GM12878 (cell line): ENCODE results near the gene CDC14A. TPM values are rescaled to one million over a fixed set of nuclear protein-coding genes. Genes with fewer than 3 reads are reported as not detected.

Experiments
- ATAC-seq: fragments of 200-7000 bp; cut with Tn5 transposase; 3 replicates; pipeline ENCODE4 v1.9.1; 2020; ENCODE audit warnings: mild to moderate bottlenecking, moderate library complexity
- BruUV-seq: library from RNA; stranded (reverse); fragments of 400-500 nt; replicated peaks from 2 replicates; lab custom pipeline; 2021; lab: Mats Ljungman, UMichigan
- CTCF ChIA-PET: fragments of 300-600 bp; sonication (Branson Sonifier 250); formaldehyde crosslinking; extraction: SDS; loops from one replicate; lab custom pipeline; 2021; ENCODE audit warnings: inconsistent platforms; lab: Yijun Ruan, JAX
- POLR2A ChIA-PET: fragments of 350-600 bp; formaldehyde crosslinking; extraction: SDS; loops from one replicate; lab custom pipeline; 2021; ENCODE audit warnings: inconsistent platforms; lab: Charles Lee
- RAD21 ChIA-PET: fragments of 300-600 bp; sonication (Branson Sonifier 250); formaldehyde crosslinking; loops from one replicate; lab custom pipeline; 2023; ENCODE audit warnings: antibody characterized with exemption; ENCODE audit not compliant: unreplicated experiment; lab: Charles Lee
- SMC1A ChIA-PET: fragments of 300-600 bp; sonication (Branson Sonifier 250); formaldehyde crosslinking; loops from one replicate; lab custom pipeline; 2023; ENCODE audit not compliant: unreplicated experiment, uncharacterized antibody; lab: Charles Lee
- DNase-seq: peaks from one replicate; pipeline ENCODE4 v3.0.0-alpha.2; 2011; ENCODE audit warnings: low read depth, low spot score
- FAIRE-seq: peaks from 3 replicates; lab custom pipeline; 2011; peaks lifted over from hg19 to GRCh38; lab: Jason Lieb, UNC
- H2AFZ ChIP-seq: 2 replicates; pipeline ENCODE4 v1.6.0; 2011; ENCODE audit warnings: low read depth, low read length, control low read depth; ENCODE audit not compliant: control insufficient read depth
- H3K27ac ChIP-seq: 2 replicates; pipeline ENCODE4 v1.5.1; 2011; ENCODE audit warnings: control low read depth; ENCODE audit not compliant: control insufficient read depth, insufficient read depth
- H3K27me3 ChIP-seq, 2 experiments: replicated peaks in 1 of 2; 2 replicates each; pipeline versions ENCODE4 v1.6.0 to v1.6.1; 2011; ENCODE audit warnings: low read length in 1 of 2; ENCODE audit not compliant: control insufficient read depth in 2 of 2, insufficient read depth in 2 of 2
- H3K36me3 ChIP-seq, 2 experiments: 2 replicates each; pipeline ENCODE4 v1.5.1; 2011; ENCODE audit warnings: low read length in 1 of 2; ENCODE audit not compliant: control insufficient read depth in 2 of 2, insufficient read depth in 2 of 2
- H3K4me1 ChIP-seq: 2 replicates; pipeline ENCODE4 v1.6.1; 2011; ENCODE audit warnings: mild to moderate bottlenecking, low read length, moderate library complexity, mixed read lengths; ENCODE audit not compliant: control insufficient read depth, insufficient read depth
- H3K4me2 ChIP-seq: 2 replicates; pipeline ENCODE4 v1.6.0; 2011; ENCODE audit warnings: control low read depth; ENCODE audit not compliant: control insufficient read depth, insufficient read depth
- H3K4me3 ChIP-seq: fragments of 200-600 bp; sonication (generic); 2 replicates; pipeline ENCODE4 v1.5.1; 2016
- H3K79me2 ChIP-seq: 2 replicates; pipeline ENCODE4 v1.6.0; 2011; ENCODE audit warnings: low read length; ENCODE audit not compliant: control insufficient read depth, insufficient read depth
- H3K9ac ChIP-seq: 2 replicates; pipeline ENCODE4 v1.8.0; 2011; ENCODE audit warnings: low read length, control low read depth, mixed read lengths; ENCODE audit not compliant: control insufficient read depth, insufficient read depth
- H3K9me3 ChIP-seq: replicated peaks from 3 replicates; pipeline ENCODE4 v1.5.1; 2011; ENCODE audit warnings: mild to moderate bottlenecking, low read length; ENCODE audit not compliant: control insufficient read depth, insufficient read depth
- H4K20me1 ChIP-seq: 2 replicates; pipeline ENCODE4 v1.6.0; 2011; ENCODE audit not compliant: control insufficient read depth, insufficient read depth
- MAX ChIP-seq: IDR thresholded peaks from 2 replicates; pipeline ENCODE4 v1.6.1; 2012; ENCODE audit warnings: low read depth, low read length, improper control_type of control experiment
- NRF1 ChIP-seq: conservative IDR thresholded peaks from 2 replicates; pipeline ENCODE4 v1.6.1; 2011; ENCODE audit warnings: mild to moderate bottlenecking, low read depth, low read length, improper control_type of control experiment
- SMAD1 ChIP-seq: fragments of 450-650 bp; IDR thresholded peaks from 2 replicates; pipeline ENCODE4 v1.6.1; 2018; ENCODE audit warnings: mild to moderate bottlenecking, low read depth; ENCODE audit not compliant: partially characterized antibody
- USF2 ChIP-seq: IDR thresholded peaks from 2 replicates; pipeline ENCODE4 v1.6.1; 2011; ENCODE audit warnings: low read depth, low read length, improper control_type of control experiment, borderline replicate concordance
- ZNF592 ChIP-seq: fragments of 450-650 bp; IDR thresholded peaks from 2 replicates; pipeline ENCODE4 v1.6.1; 2017; ENCODE audit warnings: mild to moderate bottlenecking, moderate library complexity
- WGBS: methylation state at CpG from one replicate; pipeline ENCODE4 v1.1.6; 2016; ENCODE audit warnings: low lambda C conversion rate; ENCODE audit not compliant: insufficient replicate concordance, insufficient coverage; ENCODE audit errors: missing lambda C conversion rate; 5-methylcytosine and 5-hydroxymethylcytosine counted together
- in situ Hi-C: fragments of 300-500 bp; cut with MboI; formaldehyde crosslinking; loops from 9 replicates; pipeline ENCODE4 v1.14.3; 2018; ENCODE audit warnings: mixed read lengths
- intact Hi-C: fragments of 100-400 bp; cut with micrococcal nuclease; formaldehyde crosslinking; loops from one replicate; pipeline ENCODE4 v1.14.2; 2022; ENCODE audit not compliant: unreplicated experiment
- polyA plus RNA-seq, 11 experiments: library from polyadenylated mRNA; depleted of rRNA in 4 of 11; unstranded in 6 of 11; stranded (reverse) in 5 of 11; fragments of >200 nt; fragmentation: Nextera tagmentation in 4 of 11; fragmentation: Illumina TruSeq in 1 of 11; extraction: Ambion mirVana in 4 of 11; extraction: Trizol in 1 of 11; gene quantifications; 1 replicate in 1 of 11; 2 replicates in 10 of 11; pipeline versions ENCODE4 v1.2.1 to v1.2.3, GENCODE V29; 2011 to 2016; ENCODE audit warnings: inconsistent platforms in 2 of 11, missing spikeins in 2 of 11, low read depth in 1 of 11
- total RNA-seq, 4 experiments: library from RNA; depleted of rRNA in 3 of 4; stranded (reverse); fragments of >200 nt in 3 of 4; fragmentation: Illumina TruSeq in 1 of 4; extraction: Trizol in 1 of 4; gene quantifications; 2 replicates each; pipeline versions ENCODE4 v1.2.1 to v1.2.3, GENCODE V29; 2013 to 2021

Gene CDC14A
- total and polyA plus RNA-seq, 10 of the 15 experiments (the other 5 are each of a cell fraction or from before 2014, with no cell fraction given) = 1.5 to 7.1 (median 5.5) TPM

- TF ChIP-seq NRF1 = no peak
Measured at GRCh38 chr1:100305954-100306353, 46.4 kb upstream of the CDC14A start (continued).

- TF ChIP-seq ZNF592 (no peak), USF2 (no peak), SMAD1 (no peak), MAX (no peak)
- TF ChIP-seq, all 136 proteins: peak for 0
- Histone ChIP-seq H3K79me2 (no peaks in the 10 kb centered on the region), H2AFZ (no peak overlapping the region), H3K4me2 (no peak overlapping the region), H3K9ac (no peak overlapping the region), H3K27me3 (no peaks in the 10 kb centered on the region), H3K27ac (no peak overlapping the region), H3K36me3 (no peaks in the 10 kb centered on the region), H4K20me1 (no peaks in the 10 kb centered on the region), H3K4me1 (no peaks in the 10 kb centered on the region), H3K4me3 (no peak overlapping the region), H3K9me3 (no peaks in the 10 kb centered on the region)
- ATAC-seq = no peak
- FAIRE-seq = no peak
- DNase-seq = no peak
- no TSS peak for BruUV-seq
- ChIA-PET POLR2A (interaction anchor here (1.3 kb wide), 1 partner anchor 454 kb away, joined by 3 read pairs; no protein-coding TSS in a partner anchor), CTCF (interaction anchor here (0.6 kb wide), 1 partner anchor 85 kb away, joined by 3 read pairs; no protein-coding TSS in a partner anchor), RAD21 (no interaction called here), SMC1A (interaction anchor here (0.6 kb wide), 1 partner anchor 40 kb away, joined by 3 read pairs; no protein-coding TSS in a partner anchor)
- in situ Hi-C loops (no loop called here), intact Hi-C loops (no loop called here)
- 50% methylated on average over 2 of the region's 2 CpGs for WGBS
Measured at GRCh38 chr1:100306735-100307313, 45.5 kb upstream of the CDC14A start.
